NCI-H187 (cell line): Measurements from ENCODE around the gene CDRT15.
"Not testable (repeated sequence)": the region's sequence is repeated elsewhere in the genome, so short reads cannot be mapped to it uniquely, and the experiment has no call there.

Experiments
- DNase-seq, 2 experiments: peaks; one replicate each; lab custom pipeline; 2025; lab: John Stamatoyannopoulos, UW

Gene CDRT15

GRCh38 chr17:14236762-14237161 is at the start of gene CDRT15:
TSS of gene CDRT15 (minus strand) at chr17:14236862. CDS start at chr17:14236833, 29 bp downstream.
- not testable (repeated sequence) for DNase-seq

GRCh38 chr17:14282726-14283125 is 46.1 kb upstream of the CDRT15 start:
- peak; percentile 36 to 49 for DNase-seq

- DNase-seq, result peak in 1 of 2 experiments; percentile 7
Measured at GRCh38 chr17:14281530-14281929, 44.9 kb upstream of the CDRT15 start.

GRCh38 chr17:14276535-14277250 is 40.0 kb upstream of the CDRT15 start:
- no peak for DNase-seq

GRCh38 chr17:14270508-14270907 is 33.8 kb upstream of the CDRT15 start:
- no peak for DNase-seq

- DNase-seq, result no peak
Measured at GRCh38 chr17:14269473-14269872, 32.8 kb upstream of the CDRT15 start.

- DNase-seq, result no peak
Measured at GRCh38 chr17:14268264-14268663, 31.6 kb upstream of the CDRT15 start.

GRCh38 chr17:14261406-14261805 is 24.7 kb upstream of the CDRT15 start:
- no peak for DNase-seq

- no peak for DNase-seq
Measured at GRCh38 chr17:14245629-14246028, 9.0 kb upstream of the CDRT15 start.

- DNase-seq, result no peak
Measured at GRCh38 chr17:14245002-14245401, 8.3 kb upstream of the CDRT15 start.

- not testable (repeated sequence) for DNase-seq
Measured at GRCh38 chr17:14239271-14239670, 2.6 kb upstream of the CDRT15 start.

GRCh38 chr17:14236032-14236431 is 630 bp downstream of the CDRT15 start:
- DNase-seq, result not testable (repeated sequence)

GRCh38 chr17:14235047-14235446 is 1.6 kb downstream of the CDRT15 start:
- not testable (repeated sequence) for DNase-seq

- DNase-seq, result not testable (repeated sequence)
Measured at GRCh38 chr17:14231187-14231586, 5.5 kb downstream of the CDRT15 start.

GRCh38 chr17:14228903-14229302 is 7.8 kb downstream of the CDRT15 start:
- DNase-seq, result no peak

- DNase-seq, result no peak
Measured at GRCh38 chr17:14227052-14227451, 9.6 kb downstream of the CDRT15 start.

- no peak for DNase-seq
Measured at GRCh38 chr17:14225254-14225980, 11.2 kb downstream of the CDRT15 start.

GRCh38 chr17:14222611-14223010 is 14.1 kb downstream of the CDRT15 start:
- no peak for DNase-seq

- DNase-seq, result no peak
Measured at GRCh38 chr17:14214271-14214670, 22.4 kb downstream of the CDRT15 start.

GRCh38 chr17:14212401-14212800 is 24.3 kb downstream of the CDRT15 start:
- DNase-seq, result no peak

- no peak for DNase-seq
Measured at GRCh38 chr17:14211801-14212200, 24.9 kb downstream of the CDRT15 start.

GRCh38 chr17:14211246-14211645 is 25.4 kb downstream of the CDRT15 start:
- DNase-seq, result no peak

- no peak for DNase-seq
Measured at GRCh38 chr17:14209215-14209614, 27.4 kb downstream of the CDRT15 start.
